ENCODE measurements around the gene PRR5L. TPM values are rescaled to one million over a fixed set of nuclear protein-coding genes. Genes with fewer than 3 reads are reported as not detected.

Gene PRR5L
- total RNA-seq, 4 donors from 2014 or later = 1.1 to 3.4 (median 1.7) TPM

- WGBS, 2 donors = 71 to 75% methylated on average over 6 of the region's 6 CpGs
- no peak for DNase-seq (ENCODE audit: low spot score in 2 of 2)
- no peak for TF ChIP-seq POLR2A (IDR thresholded peaks at IDR 0.05)
- TF ChIP-seq CTCF (IDR thresholded peaks at IDR 0.05) = no peak
- intact Hi-C loops (cut with DNase I; ENCODE audit: low total_unique reads) = no loop called here
- no peak overlapping the region for H3K4me3 ChIP-seq (ENCODE audit: low read depth, poor library complexity, severe bottlenecking)
Observed at GRCh38 chr11:36421546-36422155, 125.6 kb downstream of the PRR5L start.

- DNase-seq (ENCODE audit: low spot score in 2 of 2) = no peak
- TF ChIP-seq CTCF (IDR thresholded peaks at IDR 0.05) = no peak
- no peak for TF ChIP-seq POLR2A (IDR thresholded peaks at IDR 0.05)
- WGBS, 2 donors = 45 to 53% methylated on average over 6 of the region's 6 CpGs
Observed at GRCh38 chr11:36425561-36426081, 129.5 kb downstream of the PRR5L start.

GRCh38 chr11:36426226-36426848, 130.2 kb downstream of the PRR5L start:
- no peak overlapping the region for H3K4me3 ChIP-seq (ENCODE audit: low read depth, poor library complexity, severe bottlenecking)
- intact Hi-C loops (cut with DNase I; ENCODE audit: low total_unique reads) = no loop called here
- DNase-seq (ENCODE audit: low spot score in 2 of 2) = no peak
- TF ChIP-seq POLR2A (IDR thresholded peaks at IDR 0.05) = no peak
- no peak for TF ChIP-seq CTCF (IDR thresholded peaks at IDR 0.05)
- WGBS, 2 donors = 76 to 84% methylated on average over 4 of the region's 4 CpGs

More at GRCh38 chr11:36425561-36426081, 129.5 kb downstream of the PRR5L start:
- intact Hi-C loops (cut with DNase I; ENCODE audit: low total_unique reads) = no loop called here
- no peak overlapping the region for H3K4me3 ChIP-seq (ENCODE audit: low read depth, poor library complexity, severe bottlenecking)

- TF ChIP-seq CTCF (IDR thresholded peaks at IDR 0.05) = no peak
- TF ChIP-seq POLR2A (IDR thresholded peaks at IDR 0.05) = no peak
- 53 to 65% methylated on average over 4 of the region's 4 CpGs for WGBS, 2 donors
- no peak overlapping the region for H3K4me3 ChIP-seq (ENCODE audit: low read depth, poor library complexity, severe bottlenecking)
- intact Hi-C loops (cut with DNase I; ENCODE audit: low total_unique reads) = no loop called here
- DNase-seq (ENCODE audit: low spot score in 2 of 2) = no peak
Observed at GRCh38 chr11:36427079-36427478, 131.0 kb downstream of the PRR5L start.

GRCh38 chr11:36427876-36428275, 131.8 kb downstream of the PRR5L start:
- TF ChIP-seq CTCF (IDR thresholded peaks at IDR 0.05) (no peak), POLR2A (IDR thresholded peaks at IDR 0.05) (no peak)
- H3K4me3 ChIP-seq (ENCODE audit: low read depth, poor library complexity, severe bottlenecking) = no peak overlapping the region
- WGBS, 2 donors = 77 to 84% methylated on average over 3 of the region's 3 CpGs
- DNase-seq (ENCODE audit: low spot score in 2 of 2) = no peak
- intact Hi-C loops (cut with DNase I; ENCODE audit: low total_unique reads) = no loop called here
